Endothelial cell (in vitro differentiated cells): ENCODE results near the gene OTULIN. TPM values are rescaled to one million over a fixed set of nuclear protein-coding genes. Genes with fewer than 3 reads are reported as not detected.

ENCODE experiments used
- DNase-seq: peaks from one replicate; pipeline ENCODE4 v3.0.0; 2021; ENCODE audit warnings: low spot score
- H3K27ac Mint-ChIP-seq: one replicate; pipeline ENCODE4 v1.8.0; 2021; ENCODE audit warnings: mixed read lengths, inconsistent platforms; ENCODE audit not compliant: unreplicated experiment
- H3K27me3 Mint-ChIP-seq: one replicate; pipeline ENCODE4 v1.8.0; 2021; ENCODE audit warnings: mild to moderate bottlenecking, moderate library complexity, mixed read lengths, inconsistent platforms; ENCODE audit not compliant: unreplicated experiment
- H3K36me3 Mint-ChIP-seq: one replicate; pipeline ENCODE4 v1.8.0; 2021; ENCODE audit warnings: mild to moderate bottlenecking, low read depth, mixed read lengths, inconsistent platforms; ENCODE audit not compliant: unreplicated experiment
- H3K4me1 Mint-ChIP-seq: one replicate; pipeline ENCODE4 v1.8.0; 2021; ENCODE audit warnings: mild to moderate bottlenecking, mixed read lengths, inconsistent platforms; ENCODE audit not compliant: unreplicated experiment
- H3K4me3 Mint-ChIP-seq: one replicate; pipeline ENCODE4 v1.8.0; 2021; ENCODE audit warnings: mild to moderate bottlenecking, mixed read lengths, inconsistent platforms; ENCODE audit not compliant: unreplicated experiment
- H3K9me3 Mint-ChIP-seq: one replicate; pipeline ENCODE4 v1.8.0; 2021; ENCODE audit warnings: mixed read lengths, inconsistent platforms; ENCODE audit not compliant: unreplicated experiment
- CTCF ChIP-seq: fragments of 200-600 bp; sonication (generic); IDR thresholded peaks from one replicate; pipeline ENCODE4 v1.5.0; 2021; ENCODE audit warnings: antibody characterized with exemption; ENCODE audit not compliant: unreplicated experiment
- total RNA-seq: library from RNA; stranded (reverse); fragmentation: NEBNext Ultra II Directional; extraction: Animal tissue kit (Norgen Biotek cat#: 25700); gene quantifications from one replicate; pipeline ENCODE4 v1.2.1, GENCODE V29; 2021; ENCODE audit not compliant: unreplicated experiment

OTULIN gene
- total RNA-seq, 1 donor from 2014 or later, result 39.7 TPM

GRCh38 chr5:14730881-14731280, 66.4 kb downstream of the OTULIN start:
- TF ChIP-seq CTCF, result no peak
- H3K9me3 Mint-ChIP-seq, result no peaks in the 10 kb centered on the region
- H3K27me3 Mint-ChIP-seq, result peaks cover 3% of the 10 kb centered on the region
- DNase-seq, result no peak
- H3K4me1 Mint-ChIP-seq, result peaks cover 17% of the 10 kb centered on the region
- no peak overlapping the region for H3K4me3 Mint-ChIP-seq
- H3K27ac Mint-ChIP-seq, result no peak overlapping the region
- H3K36me3 Mint-ChIP-seq, result peaks cover 12% of the 10 kb centered on the region

DNA sequence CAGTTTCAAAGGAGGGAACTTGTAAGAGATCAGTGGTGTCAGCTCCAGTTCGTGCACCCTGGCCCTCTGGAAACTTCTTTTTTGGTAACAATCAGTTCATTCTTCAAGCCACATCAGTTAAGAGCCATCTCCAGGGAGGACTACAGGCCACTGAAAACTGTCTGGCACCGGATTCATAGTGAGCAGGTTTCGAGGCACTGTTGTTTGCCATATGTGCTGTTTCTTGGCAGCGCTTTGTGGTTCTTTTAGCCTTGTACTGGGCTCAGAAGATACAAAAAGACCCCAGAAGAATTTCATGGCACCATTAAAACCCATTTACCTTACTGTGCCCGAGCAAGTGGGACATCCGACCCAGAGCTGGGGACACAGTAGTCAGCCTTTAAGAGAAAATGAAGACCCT, 68.5 kb downstream of the OTULIN start:
- Mint-ChIP-seq H3K27ac (no peak overlapping the region), H3K36me3 (peaks cover 16% of the 10 kb centered on the region), H3K4me3 (no peak overlapping the region), H3K9me3 (no peaks in the 10 kb centered on the region), H3K4me1 (peaks cover 8% of the 10 kb centered on the region), H3K27me3 (peaks cover 3% of the 10 kb centered on the region)
- no peak for TF ChIP-seq CTCF
- no peak for DNase-seq

DNA sequence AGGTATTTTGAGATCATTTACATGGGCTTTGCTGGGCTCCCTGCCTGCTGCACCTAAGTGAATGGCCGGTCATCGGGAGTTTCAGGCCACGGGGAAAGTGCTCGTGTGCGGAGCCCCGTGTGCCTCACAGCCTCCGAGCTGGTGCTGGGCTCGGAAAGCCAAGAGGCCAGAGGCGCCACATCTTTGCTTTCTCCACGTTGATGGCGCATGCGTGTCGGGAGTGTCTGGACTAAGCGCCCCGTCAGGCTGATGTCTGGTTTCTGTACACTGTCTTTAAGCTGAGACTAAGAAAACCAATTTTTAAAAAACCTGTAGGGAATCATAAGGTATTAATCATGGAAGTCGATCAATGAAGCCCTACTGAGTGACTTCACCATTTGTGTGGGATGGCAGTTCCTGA, 69.1 kb downstream of the OTULIN start:
- Mint-ChIP-seq H3K27me3 (peaks cover 3% of the 10 kb centered on the region), H3K4me1 (peaks cover 1% of the 10 kb centered on the region), H3K4me3 (no peak overlapping the region), H3K27ac (no peak overlapping the region), H3K9me3 (no peaks in the 10 kb centered on the region), H3K36me3 (peaks cover 16% of the 10 kb centered on the region)
- no peak for TF ChIP-seq CTCF
- DNase-seq, result no peak

- no peak overlapping the region for H3K27ac Mint-ChIP-seq
- H3K4me3 Mint-ChIP-seq, result no peak overlapping the region
- no peak for DNase-seq
- peaks cover 3% of the 10 kb centered on the region for H3K27me3 Mint-ChIP-seq
- no peak for TF ChIP-seq CTCF
- no peaks in the 10 kb centered on the region for H3K9me3 Mint-ChIP-seq
- no peaks in the 10 kb centered on the region for H3K4me1 Mint-ChIP-seq
- H3K36me3 Mint-ChIP-seq, result peaks cover 16% of the 10 kb centered on the region
Observed at GRCh38 chr5:14734396-14734795, 69.9 kb downstream of the OTULIN start.

- no peak for TF ChIP-seq CTCF
- Mint-ChIP-seq H3K36me3 (peaks cover 16% of the 10 kb centered on the region), H3K27ac (no peak overlapping the region), H3K27me3 (peaks cover 1% of the 10 kb centered on the region), H3K4me3 (no peak overlapping the region), H3K4me1 (no peaks in the 10 kb centered on the region), H3K9me3 (no peaks in the 10 kb centered on the region)
- DNase-seq, result no peak
Observed at GRCh38 chr5:14735944-14736343, 71.4 kb downstream of the OTULIN start.
